ENCODE measurements around the gene MAP2K2.

MAP2K2 gene

GRCh38 chr19:4058693-4059452 lies 65.0 kb downstream of the MAP2K2 start:
- DNase-seq = no peak

GRCh38 chr19:4057931-4058692 lies 65.8 kb downstream of the MAP2K2 start:
- no peak for DNase-seq

DNA sequence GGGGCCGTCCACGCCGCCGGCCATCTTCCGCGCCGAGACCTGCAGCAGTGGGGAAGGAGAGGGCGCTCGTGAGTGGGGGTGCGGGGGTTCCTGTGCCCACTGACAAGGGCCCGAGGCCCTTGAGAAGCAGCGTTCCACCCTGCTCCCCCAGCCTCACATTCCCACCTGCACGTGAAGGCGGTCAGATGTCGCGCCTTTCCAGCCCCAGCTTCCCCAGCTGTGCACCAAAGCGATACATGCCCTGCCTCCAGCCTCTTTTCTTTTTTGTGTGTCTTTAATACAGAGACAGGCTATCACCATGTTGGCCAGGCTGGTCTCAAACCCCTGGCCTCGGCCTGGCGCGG lies 68.7 kb downstream of the MAP2K2 start:
- DNase-seq = no peak

DNA sequence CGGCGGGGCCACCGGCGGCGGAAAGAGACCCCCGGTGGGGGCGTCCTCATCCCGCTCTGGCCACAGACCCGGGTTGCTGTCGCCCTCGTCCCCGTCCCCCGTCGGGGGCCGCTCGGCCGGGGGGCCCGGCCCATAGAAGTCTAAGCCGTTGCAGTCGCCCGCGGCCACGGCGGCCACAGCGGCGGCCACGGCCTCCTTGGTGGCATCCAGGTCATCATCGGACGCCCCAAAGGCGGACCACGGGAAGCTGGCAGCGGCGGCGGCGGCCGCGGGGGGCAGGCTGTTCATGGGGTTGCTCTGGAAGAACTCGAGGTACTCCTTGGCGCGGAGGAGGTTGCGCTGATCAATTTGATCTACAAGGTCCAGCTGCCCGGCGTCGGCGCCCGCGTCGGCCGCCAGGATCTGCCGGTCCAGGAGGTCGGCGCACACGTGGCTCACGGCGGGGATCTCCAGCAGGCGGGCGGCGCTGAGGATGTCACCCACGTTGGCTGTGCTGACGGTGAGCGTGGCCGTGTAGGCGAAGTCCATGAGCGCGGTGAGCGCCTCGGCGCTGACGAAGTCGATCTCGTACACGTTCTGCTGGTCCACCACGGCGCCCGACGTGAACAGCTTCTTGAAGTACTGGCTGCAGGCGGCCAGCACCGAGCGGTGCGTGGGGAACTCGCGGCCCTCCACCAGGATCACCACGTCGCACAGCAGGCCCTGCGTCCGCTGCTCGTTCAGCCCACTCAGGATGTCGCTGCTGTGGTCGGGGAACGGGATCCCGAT lies 69.3 kb downstream of the MAP2K2 start:
- no peak for DNase-seq

DNA sequence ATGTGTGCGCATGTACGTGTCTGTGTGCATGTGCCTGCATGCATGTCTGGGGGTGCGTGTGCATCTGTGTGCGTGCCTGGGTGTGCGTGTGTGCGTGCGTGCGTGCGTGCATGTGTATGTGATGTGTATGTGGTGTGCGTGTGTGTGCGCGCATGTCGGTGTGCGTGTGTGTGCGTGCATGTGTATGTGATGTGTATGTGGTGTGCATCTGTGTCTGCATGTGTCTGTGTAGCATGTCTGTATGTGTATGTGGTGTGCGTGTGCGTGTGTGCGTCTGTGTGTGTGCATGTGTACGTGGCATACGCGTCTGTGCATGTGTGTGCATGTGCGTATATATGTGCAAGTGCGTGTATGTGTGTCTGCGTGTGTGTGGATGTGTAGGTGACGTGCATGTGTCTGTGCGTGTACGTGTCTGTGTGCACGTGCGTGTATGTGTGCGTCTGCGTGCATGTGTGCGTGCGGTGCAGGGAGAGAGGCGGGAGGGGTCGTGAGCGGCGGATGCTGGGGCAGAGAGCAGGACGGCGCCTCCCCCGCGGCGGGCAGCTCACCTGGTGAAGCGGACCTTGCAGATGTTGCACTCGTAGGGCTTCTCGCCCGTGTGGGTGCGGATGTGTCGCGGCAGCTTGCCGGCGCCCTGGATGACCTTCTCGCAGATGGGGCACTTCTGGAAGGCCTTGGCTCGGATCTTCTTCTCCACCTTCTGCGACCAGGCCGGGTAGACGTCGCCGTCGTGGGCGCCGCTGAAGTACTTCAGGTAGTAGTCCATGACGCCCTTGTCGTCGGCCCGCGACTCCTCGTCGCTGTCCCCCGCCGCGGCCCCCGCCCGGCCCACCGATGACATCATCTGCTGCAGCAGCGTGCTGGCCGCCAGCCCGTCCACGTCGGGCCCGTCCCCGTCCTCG lies 70.2 kb downstream of the MAP2K2 start:
- no peak for DNase-seq

DNA sequence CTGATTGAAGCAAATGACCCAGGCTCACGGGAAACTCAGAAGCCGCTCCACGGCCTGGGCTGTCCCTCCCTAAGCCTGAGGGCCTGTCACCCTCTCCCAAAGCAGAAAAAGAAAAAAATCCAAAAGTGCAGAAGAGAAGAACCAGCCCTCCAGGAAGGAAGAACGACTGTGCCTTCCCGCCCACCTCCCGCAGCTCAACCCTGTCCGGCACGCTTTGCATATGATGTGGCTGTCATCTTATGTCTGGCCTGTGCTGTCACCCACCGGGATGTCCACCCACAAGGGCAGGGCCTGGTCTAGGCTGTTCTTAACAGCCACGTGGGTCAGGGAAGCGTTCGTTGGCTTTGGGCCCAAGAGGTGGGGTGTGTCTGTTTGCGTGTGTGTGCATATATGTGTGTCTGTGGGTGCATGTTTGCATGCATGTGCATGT lies 70.9 kb downstream of the MAP2K2 start:
- no peak for DNase-seq

DNA sequence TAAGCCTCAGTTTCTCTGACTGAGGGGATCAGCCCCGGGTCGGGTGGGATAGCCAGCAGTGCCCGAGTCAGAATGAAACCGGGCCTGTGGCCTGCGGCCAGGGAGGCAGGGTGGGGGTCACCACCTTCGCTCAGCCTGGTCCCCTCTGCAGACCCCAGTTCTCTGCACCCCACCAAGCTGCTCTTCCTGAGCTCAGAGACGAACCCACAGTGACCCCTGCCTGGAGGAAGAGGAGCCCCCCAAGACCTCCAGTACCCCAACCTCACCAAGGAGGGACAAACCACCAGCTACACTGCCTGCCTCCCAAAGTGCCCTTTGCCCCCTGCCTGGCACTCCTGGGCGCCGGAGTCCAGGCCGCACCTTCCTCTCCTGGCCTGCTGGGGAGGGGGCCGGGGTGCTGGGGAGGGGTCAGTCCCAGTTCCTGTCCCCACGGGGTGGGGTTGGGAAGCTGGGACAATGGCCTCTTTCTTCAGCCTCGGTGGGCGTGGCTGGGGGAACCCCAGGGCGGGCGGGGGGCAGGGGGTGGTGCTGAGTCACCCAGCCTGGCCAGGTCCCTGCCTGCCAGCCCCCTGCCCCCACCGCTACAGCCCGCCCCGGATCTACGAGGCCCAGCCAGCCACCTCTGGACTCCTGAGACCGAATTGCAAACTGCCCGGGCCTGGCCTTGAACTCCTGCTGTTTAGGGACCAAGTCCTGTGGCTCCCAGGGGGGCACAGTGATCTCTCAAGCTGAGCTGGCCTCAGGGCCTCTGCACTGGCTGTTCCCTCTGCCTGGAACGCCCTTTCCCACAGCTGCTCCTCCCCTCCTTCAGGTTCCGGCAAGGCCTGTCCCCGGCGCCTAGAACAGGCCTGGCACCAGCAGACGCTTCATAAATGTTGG lies 71.6 kb downstream of the MAP2K2 start:
- DNase-seq = no peak

DNA sequence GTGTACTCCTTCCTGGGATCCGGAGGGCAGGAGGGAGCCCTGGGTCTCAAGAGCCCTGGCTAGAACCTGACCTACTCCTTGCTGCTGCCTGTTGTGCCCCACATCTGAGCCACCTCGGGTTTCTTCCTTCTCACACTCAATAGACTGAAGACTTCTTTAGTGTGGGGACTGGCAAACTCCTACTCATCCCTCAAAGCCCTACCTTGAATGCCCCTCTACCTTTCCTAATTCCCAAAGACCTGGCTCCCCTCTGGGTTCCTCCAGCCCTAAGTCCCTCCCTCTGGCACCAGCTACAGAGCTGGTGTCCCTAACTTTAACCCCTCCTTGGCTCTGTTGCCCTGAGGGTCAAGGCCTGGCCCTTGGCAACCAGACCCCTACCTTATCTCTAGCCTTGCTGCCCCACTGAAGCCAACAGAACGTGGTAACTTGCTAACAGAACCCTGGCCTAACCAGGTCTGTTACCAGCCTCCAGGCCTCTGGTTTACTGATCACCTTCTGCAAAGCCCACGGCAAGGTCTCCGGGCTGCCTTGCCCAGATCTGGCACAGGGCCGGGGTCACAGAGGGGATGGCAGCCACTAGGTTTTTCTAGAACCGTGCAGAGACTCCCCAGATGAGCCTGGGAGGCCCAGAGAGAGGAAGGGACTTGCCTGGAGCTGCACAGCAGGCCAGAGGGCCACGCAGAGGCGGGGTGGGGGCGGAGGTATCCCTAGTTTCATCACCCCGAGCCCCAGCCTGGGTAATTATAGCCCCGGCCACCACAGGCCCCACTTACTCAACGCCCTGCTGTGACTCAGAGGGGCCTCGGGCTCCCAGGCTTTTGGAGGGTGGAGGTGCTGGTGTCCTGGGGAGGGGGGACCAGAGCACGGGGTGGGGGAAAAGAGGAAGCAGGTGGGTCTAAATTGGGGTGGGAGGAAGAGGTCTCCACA lies 72.5 kb downstream of the MAP2K2 start:
- peak; percentile 74 for DNase-seq

- DNase-seq = no peak
These were observed 74.5 kb downstream of the MAP2K2 start for GRCh38 chr19:4049432-4049831.

DNA sequence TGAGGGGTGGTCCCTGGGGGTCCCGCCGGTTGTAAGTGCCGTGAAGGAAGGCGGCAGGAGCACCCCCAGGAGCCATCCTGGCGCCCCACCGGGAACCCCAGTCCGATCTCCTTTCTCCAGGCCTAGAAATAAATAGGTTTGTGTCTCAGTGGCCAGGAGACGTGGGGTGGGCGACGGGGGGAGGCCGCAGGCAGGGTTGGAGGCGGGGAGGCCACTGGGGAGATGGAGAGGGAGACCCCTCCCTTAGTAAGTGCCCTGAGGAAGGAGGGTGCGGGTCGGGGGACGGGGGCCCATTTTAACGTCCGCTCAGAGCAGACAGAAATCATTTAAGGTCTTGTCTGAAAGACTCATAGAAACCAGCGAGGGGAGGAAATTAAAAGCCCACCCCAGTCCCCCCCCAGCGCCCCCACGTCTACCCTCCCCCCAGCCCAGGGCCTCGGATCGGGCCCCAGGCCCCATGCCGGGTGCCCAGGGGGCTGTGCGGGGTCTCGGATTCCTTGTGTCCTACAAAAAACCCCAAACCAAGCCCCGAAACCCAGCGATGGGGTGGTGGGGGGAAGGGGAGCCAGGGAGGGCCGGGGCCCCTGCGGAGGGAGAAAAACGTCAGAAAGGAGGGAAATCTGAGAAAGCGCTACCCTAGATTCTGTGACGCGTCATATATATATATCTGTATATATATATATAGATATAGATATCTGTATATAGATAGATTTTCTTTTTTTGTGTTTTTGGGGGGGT lies 76.8 kb downstream of the MAP2K2 start:
- DNase-seq = no peak

DNA sequence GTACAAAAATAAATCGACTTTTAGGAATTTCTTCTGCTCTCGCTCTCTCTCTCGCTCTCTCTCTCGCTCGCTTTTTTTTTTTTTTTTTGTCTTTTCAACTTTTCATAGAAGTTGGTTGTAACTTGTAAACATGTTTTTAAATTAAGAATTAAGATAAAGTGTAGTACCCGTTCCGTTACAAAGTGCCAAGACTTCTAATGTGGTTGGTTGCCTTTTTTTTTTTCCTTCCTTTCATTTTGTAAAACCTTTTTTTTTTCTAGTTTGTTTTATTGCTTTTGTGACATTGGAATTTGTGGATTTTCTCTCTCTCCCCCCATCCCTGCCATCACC lies 77.6 kb downstream of the MAP2K2 start:
- DNase-seq = no peak

- DNase-seq = no peak
These were observed 78.1 kb downstream of the MAP2K2 start for GRCh38 chr19:4045597-4046361.

- no peak for DNase-seq
These were observed 78.9 kb downstream of the MAP2K2 start for GRCh38 chr19:4044990-4045465.

- DNase-seq = no peak
These were observed 79.8 kb downstream of the MAP2K2 start for GRCh38 chr19:4043966-4044715.

- DNase-seq = no peak
These were observed 80.5 kb downstream of the MAP2K2 start for GRCh38 chr19:4043401-4043800.

DNA sequence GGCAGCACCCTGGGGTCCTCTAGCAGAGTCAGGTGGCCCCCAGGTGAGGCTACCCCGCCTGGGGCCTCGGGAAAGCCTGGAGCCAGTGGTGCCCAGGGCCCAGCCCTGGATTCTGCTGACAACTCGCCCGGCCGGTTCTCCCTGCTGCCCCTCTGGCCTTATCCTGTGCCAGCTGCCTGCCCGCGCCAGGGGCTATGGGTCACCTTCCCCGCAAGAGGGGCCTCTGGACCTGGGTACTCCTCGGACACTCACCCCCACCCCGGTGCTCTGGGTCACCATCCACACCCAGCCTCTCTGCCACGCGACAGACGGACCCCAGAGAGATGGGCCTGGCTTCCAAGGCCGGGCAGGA lies 81.2 kb downstream of the MAP2K2 start:
- no peak for DNase-seq

- no peak for DNase-seq
These were observed 81.7 kb downstream of the MAP2K2 start for GRCh38 chr19:4042064-4042730.

All from SIG-M5 (cell line).